ENCODE results near the gene COL26A1.
"Not testable (repeated sequence)": the region's sequence is repeated elsewhere in the genome, so short reads cannot be mapped to it uniquely, and the experiment has no call there.

Gene COL26A1

GRCh38 chr7:101402835-101403234 lies 40.2 kb downstream of the COL26A1 start:
- TF ChIP-seq ZNF274 (IDR thresholded peaks at IDR 0.05; ENCODE audit: low read depth, low read length): no peak
- H3K4me3 ChIP-seq (ENCODE audit: low read length): no peak overlapping the region

DNA sequence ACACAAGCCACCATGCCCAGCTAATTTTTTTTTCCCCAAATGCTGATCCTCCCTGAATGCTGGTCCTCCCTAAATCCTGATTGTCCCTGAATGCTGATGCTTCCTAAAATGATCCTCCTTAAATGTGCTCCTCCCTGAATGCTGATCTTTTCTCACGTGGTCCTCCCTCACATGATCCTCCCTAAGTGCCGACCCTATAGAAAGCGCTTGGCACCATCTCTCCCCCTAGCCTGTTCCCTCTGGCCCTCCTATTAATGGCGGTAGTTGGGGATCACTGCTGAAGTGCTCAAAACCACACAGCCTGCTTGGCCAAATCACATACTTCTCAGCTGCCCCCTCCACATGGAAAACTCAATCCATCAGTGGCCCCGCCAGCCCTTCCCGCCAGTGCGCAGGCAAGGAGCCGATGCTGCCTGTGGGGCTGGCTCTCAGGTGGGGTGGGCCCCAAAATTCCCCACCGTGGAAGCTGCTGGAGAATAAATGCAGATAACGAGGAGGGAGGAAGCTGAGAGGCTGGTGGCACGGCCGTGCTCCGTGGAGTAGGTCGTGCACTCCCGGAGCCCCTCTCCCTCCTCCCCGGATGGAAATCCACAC lies 42.9 kb downstream of the COL26A1 start:
- no peak for TF ChIP-seq ZNF274 (IDR thresholded peaks at IDR 0.05; ENCODE audit: low read depth, low read length)
- H3K4me3 ChIP-seq (ENCODE audit: low read length): no peak overlapping the region

DNA sequence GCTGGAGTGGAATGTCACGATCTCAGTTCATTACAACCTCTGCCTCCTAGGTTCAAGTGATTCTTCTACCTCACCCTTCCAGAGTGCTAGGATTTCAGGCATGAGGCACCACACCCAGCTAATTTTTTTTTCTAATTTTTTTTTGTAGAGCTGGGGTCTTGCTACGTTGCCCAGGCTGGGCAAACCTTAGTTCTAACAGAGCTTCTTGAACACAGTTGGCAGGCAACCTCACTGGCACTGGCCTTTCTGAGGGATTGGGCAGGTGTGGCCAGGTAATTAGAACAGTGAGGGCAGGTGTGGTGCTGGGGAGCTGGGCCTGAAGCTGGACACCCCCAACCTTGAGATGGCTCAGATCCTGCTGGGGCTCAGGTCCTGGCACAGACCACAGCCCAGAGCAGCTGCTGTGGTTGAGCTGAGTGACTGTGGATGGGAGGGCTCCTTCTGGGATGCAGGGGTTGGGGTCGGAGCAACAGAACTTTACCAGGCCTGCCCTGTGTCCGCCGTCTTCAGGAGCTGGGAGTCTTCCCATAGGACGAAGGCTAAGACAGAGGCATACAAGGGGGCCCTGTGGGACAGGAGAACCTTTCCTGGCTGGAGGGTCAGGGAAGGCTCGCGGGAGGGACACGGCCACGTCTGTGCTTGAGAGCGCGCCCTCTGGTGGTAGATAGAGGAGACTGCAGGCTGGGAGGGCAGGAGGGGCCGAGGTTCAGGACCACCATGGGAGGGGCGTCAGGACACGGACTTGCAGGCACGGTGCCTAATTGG lies 48.2 kb downstream of the COL26A1 start:
- TF ChIP-seq ZNF274 (IDR thresholded peaks at IDR 0.05; ENCODE audit: low read depth, low read length): no peak
- no peak overlapping the region for H3K4me3 ChIP-seq (ENCODE audit: low read length)

- no peak for TF ChIP-seq ZNF274 (IDR thresholded peaks at IDR 0.05; ENCODE audit: low read depth, low read length)
- no peak overlapping the region for H3K4me3 ChIP-seq (ENCODE audit: low read length)
Measured at GRCh38 chr7:101411508-101411874, 48.8 kb downstream of the COL26A1 start.

DNA sequence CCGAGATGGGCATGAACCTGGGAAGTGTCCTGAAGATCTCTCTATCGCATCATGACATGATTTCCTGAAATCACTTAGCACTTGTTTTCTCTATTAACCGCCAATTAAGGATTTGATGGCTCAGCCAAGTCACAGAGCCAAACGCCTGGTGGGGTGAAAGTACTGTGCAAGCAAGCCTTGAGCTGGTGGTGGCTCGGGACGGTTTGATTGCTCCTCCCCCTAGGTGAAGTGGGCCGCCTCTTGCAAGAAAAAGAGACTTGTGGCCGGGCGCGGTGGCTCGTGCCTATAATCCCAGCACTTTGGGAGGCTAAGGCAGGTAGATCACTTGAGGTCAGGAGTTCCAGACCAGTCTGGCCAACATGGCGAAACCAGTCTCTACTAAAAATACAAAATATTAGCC lies 50.3 kb downstream of the COL26A1 start:
- TF ChIP-seq ZNF274 (IDR thresholded peaks at IDR 0.05; ENCODE audit: low read depth, low read length): no peak

DNA sequence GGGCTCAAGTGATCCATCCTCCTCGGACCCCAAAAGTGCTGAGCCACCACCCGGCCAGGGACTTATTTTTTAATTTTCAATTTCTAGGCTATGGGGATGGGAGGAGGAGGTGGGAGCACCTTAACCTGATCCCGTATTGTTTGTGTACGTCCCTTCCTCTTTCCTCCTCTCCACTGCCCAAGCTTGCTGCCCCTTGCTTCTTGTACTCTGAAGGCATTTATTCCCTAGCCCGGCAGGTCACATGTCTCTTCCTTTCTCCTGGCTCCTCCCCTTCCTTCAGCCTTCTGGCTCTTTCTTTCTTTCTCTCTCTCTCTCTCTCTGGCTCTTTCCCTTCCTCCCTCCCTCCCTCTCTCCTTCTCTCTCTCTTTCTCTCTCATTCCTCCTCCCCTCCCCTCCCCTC lies 56.0 kb downstream of the COL26A1 start:
- TF ChIP-seq ZNF274 (IDR thresholded peaks at IDR 0.05; ENCODE audit: low read depth, low read length): no peak
- no peak overlapping the region for H3K4me3 ChIP-seq (ENCODE audit: low read length)

More for the DNA sequence above, 50.3 kb downstream of the COL26A1 start:
- no peak overlapping the region for H3K4me3 ChIP-seq (ENCODE audit: low read length)

GRCh38 chr7:101419831-101420230 lies 57.2 kb downstream of the COL26A1 start:
- no peak for TF ChIP-seq ZNF274 (IDR thresholded peaks at IDR 0.05; ENCODE audit: low read depth, low read length)
- no peak overlapping the region for H3K4me3 ChIP-seq (ENCODE audit: low read length)

DNA sequence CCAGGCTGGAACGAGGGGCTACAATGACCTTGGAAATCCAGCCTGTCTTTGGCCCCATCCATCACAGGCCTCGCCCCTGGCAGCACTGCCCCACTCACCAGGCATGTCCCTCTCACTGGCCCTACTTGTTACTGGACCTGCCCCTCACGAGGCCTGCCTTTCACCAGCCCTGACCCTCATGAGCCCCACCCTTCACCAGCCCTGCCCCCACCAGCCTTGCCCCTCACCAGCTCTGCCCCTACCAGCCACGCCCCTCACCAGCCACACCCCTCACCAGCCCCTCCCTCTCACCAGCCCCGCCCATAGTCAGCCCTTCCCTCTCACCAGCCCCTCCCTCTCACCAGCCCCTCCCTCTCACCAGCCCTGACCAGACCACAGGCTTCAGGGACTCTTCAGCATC lies 57.8 kb downstream of the COL26A1 start:
- no peak for TF ChIP-seq ZNF274 (IDR thresholded peaks at IDR 0.05; ENCODE audit: low read depth, low read length)
- no peak overlapping the region for H3K4me3 ChIP-seq (ENCODE audit: low read length)

DNA sequence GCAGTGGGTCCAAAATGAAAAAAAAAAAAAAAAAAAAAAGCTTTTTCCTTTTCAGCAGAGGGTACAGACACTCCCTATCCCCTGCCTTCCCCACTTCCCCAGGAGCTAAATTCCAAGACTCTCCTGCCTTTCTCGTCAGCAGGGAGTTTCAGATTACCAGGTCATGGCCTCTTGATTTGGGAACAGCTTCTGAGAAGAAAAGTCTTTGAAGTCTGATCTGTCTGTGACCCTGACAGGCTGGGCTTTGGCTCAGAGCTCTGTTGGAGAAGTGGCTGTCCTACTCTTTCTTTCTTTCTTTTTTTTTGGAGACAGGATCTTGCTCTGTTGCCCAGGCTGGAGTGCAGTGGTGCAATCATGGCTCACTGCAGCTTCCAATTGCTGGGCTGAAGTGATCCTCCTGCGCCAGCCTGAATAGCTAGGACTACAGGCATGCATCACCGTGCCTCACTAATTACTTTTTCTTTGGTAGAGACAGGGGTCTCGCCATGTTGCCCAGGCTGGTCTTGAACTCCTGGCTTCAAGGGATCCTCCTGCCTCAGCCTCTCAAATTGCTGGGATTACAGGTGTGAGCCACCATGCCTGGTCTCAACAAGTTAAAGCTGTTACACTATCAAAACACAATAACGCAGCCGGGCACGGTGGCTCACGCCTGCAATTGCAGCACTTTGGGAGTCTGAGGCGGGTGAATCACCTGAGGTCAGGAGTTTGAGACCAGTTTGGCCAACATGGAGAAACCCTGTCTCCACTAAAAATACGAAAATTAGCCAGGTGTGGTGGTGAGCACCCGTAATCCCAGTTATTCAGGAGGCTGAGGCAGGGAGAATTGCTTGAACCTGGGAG lies 59.9 kb downstream of the COL26A1 start:
- H3K4me3 ChIP-seq (ENCODE audit: low read length): no peak overlapping the region
- no peak for TF ChIP-seq ZNF274 (IDR thresholded peaks at IDR 0.05; ENCODE audit: low read depth, low read length)

GRCh38 chr7:101426303-101427011 lies 63.8 kb downstream of the COL26A1 start:
- no peak overlapping the region for H3K4me3 ChIP-seq (ENCODE audit: low read length)
- TF ChIP-seq ZNF274 (IDR thresholded peaks at IDR 0.05; ENCODE audit: low read depth, low read length): no peak

- TF ChIP-seq ZNF274 (IDR thresholded peaks at IDR 0.05; ENCODE audit: low read depth, low read length): no peak
- no peak overlapping the region for H3K4me3 ChIP-seq (ENCODE audit: low read length)
Measured at GRCh38 chr7:101428093-101428866, 65.6 kb downstream of the COL26A1 start.

DNA sequence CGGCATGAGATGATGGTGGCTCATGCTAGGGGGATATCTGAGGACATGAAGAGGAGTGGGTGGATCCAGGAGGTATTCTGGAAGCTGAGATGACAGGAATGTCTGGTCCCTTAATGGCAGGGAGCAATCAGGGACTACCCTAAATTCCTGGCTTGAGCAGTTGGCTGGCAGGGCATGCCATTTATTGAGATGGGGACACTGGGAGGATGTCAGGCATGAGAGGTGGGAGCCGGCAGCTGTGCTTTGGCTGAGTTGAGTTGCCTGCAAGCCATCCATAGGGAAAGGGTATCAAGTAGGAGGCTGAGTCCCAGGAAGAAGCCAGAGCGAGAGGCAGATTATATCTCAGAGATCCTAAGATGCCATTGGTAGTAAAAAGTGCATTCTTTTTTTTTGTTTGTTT lies 69.6 kb downstream of the COL26A1 start:
- no peak for TF ChIP-seq ZNF274 (IDR thresholded peaks at IDR 0.05; ENCODE audit: low read depth, low read length)
- H3K4me3 ChIP-seq (ENCODE audit: low read length): no peak overlapping the region

DNA sequence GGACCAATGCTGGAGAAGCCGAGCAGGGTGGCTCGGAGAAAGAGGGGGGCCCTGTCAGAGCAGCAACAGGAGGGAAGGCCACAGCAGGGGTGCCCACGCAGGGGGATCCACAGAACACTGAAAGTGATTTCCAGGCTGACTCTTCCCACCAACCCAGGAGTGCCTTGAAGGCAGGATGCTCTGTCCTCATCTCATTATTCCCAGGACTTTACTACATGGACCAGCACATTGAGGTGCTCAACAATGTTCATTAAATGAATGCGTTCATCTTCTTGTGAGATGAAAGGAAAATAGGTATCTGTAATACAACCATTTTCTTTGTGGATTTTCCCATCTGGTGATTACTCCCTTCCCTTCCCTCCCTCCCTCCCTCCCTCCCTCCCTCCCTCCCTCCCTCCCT lies 71.0 kb downstream of the COL26A1 start:
- no peak overlapping the region for H3K4me3 ChIP-seq (ENCODE audit: low read length)

DNA sequence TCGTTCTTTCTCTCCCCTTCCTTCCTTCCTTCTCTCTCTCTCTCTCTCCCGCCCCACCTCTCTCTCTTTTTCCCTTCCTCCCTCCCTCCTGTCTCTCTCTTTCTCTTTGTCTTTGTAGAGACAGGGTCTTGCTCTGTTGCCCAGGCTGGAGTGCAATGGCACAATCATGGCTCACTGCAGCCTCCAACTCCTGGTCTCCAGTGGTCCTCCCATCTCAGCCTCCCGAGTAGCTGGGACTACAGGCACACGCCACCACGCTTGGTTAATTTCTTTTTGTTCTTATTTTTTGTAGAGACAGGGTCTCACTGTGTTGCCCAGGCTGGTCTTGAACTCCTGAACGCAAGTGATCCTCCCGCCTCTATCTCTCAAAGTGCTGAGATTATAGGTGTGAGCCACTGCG lies 71.5 kb downstream of the COL26A1 start:
- not testable (repeated sequence) for H3K4me3 ChIP-seq (ENCODE audit: low read length)

More for the DNA sequence above, 71.0 kb downstream of the COL26A1 start:
- TF ChIP-seq ZNF274 (IDR thresholded peaks at IDR 0.05; ENCODE audit: low read depth, low read length): no peak
